ENCODE measurements around the gene NTM.

GRCh38 chr11:131770801-131771200 is 400.4 kb downstream of the NTM start:
- TF ChIP-seq CTCF (optimal IDR thresholded peaks at IDR 0.05 in 1 of 3, IDR thresholded peaks at IDR 0.05 in 1 of 3, conservative IDR thresholded peaks at IDR 0.05 in 1 of 3; ENCODE audit: extremely low read depth in 1 of 3, insufficient read depth in 2 of 3, low read length in 3 of 3) (no peak), EZH2 (IDR thresholded peaks at IDR 0.05; ENCODE audit: low read length) (no peak)
